Kidney (tissue), 14 donors: ENCODE data around the gene FRAS1. TPM values are rescaled to one million over a fixed set of nuclear protein-coding genes. Genes with fewer than 3 reads are reported as not detected.
"Not testable (repeated sequence)": the region's sequence is repeated elsewhere in the genome, so short reads cannot be mapped to it uniquely, and the experiment has no call there.

Experiments used
- DNase-seq, 5 donors: peaks; one replicate each; pipeline ENCODE4 v3.0.0-alpha.2; 2013 to 2020
- FAIRE-seq: peaks from 2 replicates; lab custom pipeline; 2012; peaks lifted over from hg19 to GRCh38; lab: Jason Lieb, UNC
- H3K27ac ChIP-seq, 2 donors: one replicate each; pipeline ENCODE4 v1.7.0; 2013; ENCODE audit warnings: low read depth in 2 of 2, low read length in 2 of 2, inconsistent platforms in 1 of 2
- H3K27me3 ChIP-seq: one replicate; pipeline ENCODE4 v1.7.1; 2013; ENCODE audit warnings: low read length, inconsistent platforms; ENCODE audit not compliant: control insufficient read depth, insufficient read depth
- H3K36me3 ChIP-seq, 3 donors: one replicate each; pipeline versions ENCODE4 v1.7.0 to v1.7.1; 2013; ENCODE audit warnings: low read length in 3 of 3, control low read depth in 1 of 3, inconsistent platforms in 1 of 3; ENCODE audit not compliant: insufficient read depth in 3 of 3, control insufficient read depth in 2 of 3
- H3K4me1 ChIP-seq, 3 donors: one replicate each; pipeline versions ENCODE4 v1.7.0 to v1.7.1; 2013; ENCODE audit warnings: low read length in 3 of 3, inconsistent platforms in 1 of 3, low read depth in 1 of 3; ENCODE audit not compliant: control insufficient read depth in 2 of 3, insufficient read depth in 2 of 3
- H3K4me3 ChIP-seq, 3 donors: one replicate each; pipeline versions ENCODE4 v1.7.0 to v1.8.1; 2013; ENCODE audit warnings: low read length in 3 of 3, control low read depth in 1 of 3, inconsistent platforms in 1 of 3
- H3K9ac ChIP-seq, 3 donors: one replicate each; pipeline versions ENCODE4 v1.7.0 to v1.7.1; 2013; ENCODE audit warnings: low read length in 3 of 3, control low read depth in 1 of 3, inconsistent platforms in 1 of 3
- H3K9me3 ChIP-seq, 3 donors: one replicate each; pipeline versions ENCODE4 v1.7.0 to v1.7.1; 2013; ENCODE audit warnings: low read length in 3 of 3, control low read depth in 1 of 3, inconsistent platforms in 1 of 3; ENCODE audit not compliant: control insufficient read depth in 2 of 3, insufficient read depth in 1 of 3
- CTCF ChIP-seq: IDR thresholded peaks from 3 replicates; pipeline ENCODE4 v1.5.1; 2012; ENCODE audit warnings: mild to moderate bottlenecking, moderate library complexity, borderline replicate concordance; ENCODE audit not compliant: insufficient read depth; ENCODE audit errors: extremely low read depth
- intact Hi-C: fragments of 100-400 bp; cut with DNase I; formaldehyde crosslinking; loops from one replicate; pipeline ENCODE4 v1.11.1; 2022
- polyA plus RNA-seq: library from polyadenylated mRNA; stranded (reverse); fragments of 350-450 nt; fragmentation: Illumina TruSeq; extraction: RNeasy Lipid Tissue Mini Kit (QIAGEN cat#74804); gene quantifications from one replicate; pipeline ENCODE4 v1.2.3, GENCODE V29; 2014; ENCODE audit warnings: low read depth, low replicate concordance; ENCODE audit not compliant: insufficient read depth
- total RNA-seq: library from RNA; stranded (reverse); fragmentation: NEBNext Ultra II Directional; extraction: Animal tissue kit (Norgen Biotek cat#: 25700); gene quantifications from one replicate; pipeline ENCODE4 v1.2.1, GENCODE V29; 2021
- donor health status: control.
- donor health status: control.
- donor health status: control.
- donor health status: control.
- donor health status: control.
- donor health status: DM: yes; HTN: yes; CAD: no.
- donor health status: Normal renal cell carcinoma (clear cell type).

Gene FRAS1
- total and polyA plus RNA-seq, 2 donors from 2014 or later, result 6.5 to 31.5 TPM

GRCh38 chr4:78174891-78175290 is 117.8 kb downstream of the FRAS1 start:
- intact Hi-C loops, result no loop called here
- Histone ChIP-seq H3K9me3 (no peaks in the 10 kb centered on the region), H3K4me3 (no peak overlapping the region), H3K27me3 (no peaks in the 10 kb centered on the region), H3K27ac (no peak overlapping the region), H3K9ac (no peak overlapping the region), H3K4me1 (peaks cover 0 to 13% (median 0%) of the 10 kb centered on the region in 3 donors), H3K36me3 (no peaks in the 10 kb centered on the region)
- TF ChIP-seq CTCF, result no peak
- DNase-seq, result no peak
- no peak for FAIRE-seq

- no peak overlapping the region for H3K4me3 ChIP-seq
- FAIRE-seq (no peak), DNase-seq (peak in 1 of 5 donors; percentile 37)
- no peak for TF ChIP-seq CTCF
- no peaks in the 10 kb centered on the region for H3K27me3 ChIP-seq
- H3K27ac ChIP-seq, result no peak overlapping the region
- H3K4me1 ChIP-seq, result peaks cover 0 to 13% (median 0%) of the 10 kb centered on the region in 3 donors
- no peak overlapping the region for H3K9ac ChIP-seq
- intact Hi-C loops, result no loop called here
- no peaks in the 10 kb centered on the region for H3K36me3 ChIP-seq
- no peaks in the 10 kb centered on the region for H3K9me3 ChIP-seq
Measured at GRCh38 chr4:78179196-78179595, 122.1 kb downstream of the FRAS1 start.

GRCh38 chr4:78181681-78182234 is 124.6 kb downstream of the FRAS1 start:
- H3K36me3 ChIP-seq, H3K4me1 ChIP-seq, H3K27me3 ChIP-seq, H3K4me3 ChIP-seq, H3K9me3 ChIP-seq, FAIRE-seq, intact Hi-C loops, H3K9ac ChIP-seq, H3K27ac ChIP-seq: not testable (repeated sequence)
- DNase-seq, result peak in 1 of 5 donors; percentile 51

GRCh38 chr4:78184584-78184983 is 127.5 kb downstream of the FRAS1 start:
- Histone ChIP-seq H3K36me3 (no peaks in the 10 kb centered on the region), H3K4me3 (no peak overlapping the region), H3K27ac (no peak overlapping the region), H3K9ac (no peak overlapping the region), H3K9me3 (no peaks in the 10 kb centered on the region), H3K4me1 (peaks cover 0 to 8% (median 0%) of the 10 kb centered on the region in 3 donors), H3K27me3 (no peaks in the 10 kb centered on the region)
- TF ChIP-seq CTCF, result no peak
- no peak for FAIRE-seq
- no peak for DNase-seq
- intact Hi-C loops, result no loop called here
